GM19372 (cell line): ENCODE measurements around the gene ARL16.

Source experiments
- ATAC-seq: cut with Tn5 transposase; IDR thresholded peaks from one replicate; pipeline ENCODE4 v1.9.1; 2021; ENCODE audit warnings: mild to moderate bottlenecking, low read depth, moderate library complexity; ENCODE audit not compliant: unreplicated experiment

Gene ARL16

GRCh38 chr17:81648013-81648706, 35.4 kb downstream of the ARL16 start:
- no peak for ATAC-seq

DNA sequence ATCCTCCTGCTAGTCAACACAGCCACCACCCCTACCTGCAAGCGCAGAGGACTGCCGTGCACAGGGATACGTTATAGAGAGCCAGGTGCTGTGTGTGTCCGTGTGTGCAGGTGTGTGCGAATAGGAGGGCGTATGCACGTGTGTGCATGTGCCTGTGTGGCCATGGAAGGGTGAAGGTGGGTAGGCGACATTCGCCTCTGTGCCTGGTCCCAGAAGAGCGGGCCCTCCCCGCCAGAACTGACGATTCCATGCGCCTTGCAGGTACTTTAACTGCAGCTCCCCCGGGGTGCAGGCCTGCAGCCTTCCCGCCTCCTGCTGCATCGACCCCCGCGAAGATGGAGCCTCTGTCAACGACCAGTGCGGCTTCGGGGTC, 36.0 kb downstream of the ARL16 start:
- ATAC-seq: no peak

GRCh38 chr17:81646869-81647600, 36.6 kb downstream of the ARL16 start:
- ATAC-seq: no peak

DNA sequence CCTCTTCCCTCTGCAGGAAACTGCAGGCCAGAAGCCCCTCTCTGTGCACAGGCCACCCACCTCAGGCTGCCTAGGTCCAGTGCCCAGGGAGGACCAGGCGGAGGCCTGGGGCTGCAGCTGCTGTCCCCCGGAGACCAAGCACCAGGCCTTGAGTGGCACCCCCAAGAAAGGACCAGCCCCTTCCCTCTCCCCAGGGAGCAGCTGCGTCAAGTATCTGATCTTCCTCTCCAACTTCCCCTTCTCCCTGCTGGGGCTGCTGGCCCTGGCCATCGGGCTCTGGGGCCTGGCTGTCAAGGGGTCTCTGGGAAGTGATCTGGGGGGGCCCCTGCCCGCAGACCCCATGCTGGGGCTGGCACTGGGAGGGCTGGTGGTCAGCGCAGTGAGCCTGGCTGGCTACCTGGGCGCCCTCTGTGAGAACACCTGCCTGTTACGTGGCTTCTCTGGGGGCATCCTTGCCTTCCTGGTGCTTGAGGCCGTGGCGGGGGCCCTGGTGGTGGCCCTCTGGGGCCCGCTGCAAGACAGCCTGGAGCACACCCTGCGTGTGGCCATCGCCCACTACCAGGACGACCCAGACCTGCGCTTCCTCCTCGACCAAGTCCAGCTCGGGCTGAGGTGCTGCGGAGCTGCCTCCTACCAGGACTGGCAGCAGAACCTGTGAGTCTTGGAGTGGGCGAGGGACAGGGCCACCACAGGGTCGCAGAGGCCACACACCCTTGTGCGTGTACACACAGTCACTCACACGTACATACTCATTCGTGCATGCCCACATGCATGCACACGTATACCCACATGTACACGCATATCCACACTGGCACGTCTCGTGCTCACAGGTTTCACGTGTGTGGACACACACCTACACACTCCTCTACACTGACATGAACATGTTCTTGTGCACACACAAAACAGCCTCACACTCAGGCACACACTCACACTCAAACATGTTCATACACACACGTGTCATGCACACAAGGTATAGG, 38.3 kb downstream of the ARL16 start:
- no peak for ATAC-seq

DNA sequence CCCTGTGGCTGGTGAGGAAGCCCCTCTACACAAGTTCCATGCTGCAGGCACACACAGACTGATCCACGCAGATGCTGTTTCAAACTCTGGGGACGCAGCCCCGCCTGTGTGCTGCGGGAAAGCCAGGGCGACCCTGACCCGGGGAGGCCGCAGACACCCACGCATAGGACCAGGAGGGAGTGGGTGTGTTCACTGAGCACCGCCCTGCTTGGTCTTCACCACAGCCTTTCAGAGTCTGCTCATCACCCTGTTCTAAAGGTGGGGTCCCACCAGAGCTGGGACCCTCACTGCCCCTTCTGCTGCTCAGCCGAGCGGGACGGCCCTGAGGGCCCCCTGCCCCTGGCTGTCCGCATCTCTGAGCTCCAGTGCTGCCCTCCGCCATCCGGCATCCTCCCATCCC, 39.1 kb downstream of the ARL16 start:
- ATAC-seq: no peak

GRCh38 chr17:81641825-81642489, 41.6 kb downstream of the ARL16 start:
- ATAC-seq: no peak

- ATAC-seq: no peak
These were observed 43.6 kb downstream of the ARL16 start for GRCh38 chr17:81640011-81640410.

DNA sequence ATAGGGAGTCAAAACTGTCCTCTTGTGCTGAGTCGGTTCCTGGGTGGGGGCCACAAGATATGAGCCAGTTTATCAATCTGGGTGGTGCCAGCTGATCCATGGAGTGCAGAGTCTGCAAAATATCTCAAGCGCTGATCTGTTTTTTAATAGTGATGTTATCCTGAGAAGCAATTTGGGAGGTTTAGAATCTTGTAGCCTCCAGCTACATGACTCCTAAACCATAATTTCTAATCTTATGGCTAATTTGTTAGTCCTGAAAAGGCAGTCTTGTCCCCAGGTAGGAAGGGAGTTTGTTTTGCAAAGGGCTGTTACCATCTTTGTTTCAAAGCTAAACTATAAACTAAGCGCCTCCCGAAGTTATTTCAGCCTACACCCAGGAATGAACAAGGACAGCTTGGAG, 44.9 kb downstream of the ARL16 start:
- no peak for ATAC-seq

DNA sequence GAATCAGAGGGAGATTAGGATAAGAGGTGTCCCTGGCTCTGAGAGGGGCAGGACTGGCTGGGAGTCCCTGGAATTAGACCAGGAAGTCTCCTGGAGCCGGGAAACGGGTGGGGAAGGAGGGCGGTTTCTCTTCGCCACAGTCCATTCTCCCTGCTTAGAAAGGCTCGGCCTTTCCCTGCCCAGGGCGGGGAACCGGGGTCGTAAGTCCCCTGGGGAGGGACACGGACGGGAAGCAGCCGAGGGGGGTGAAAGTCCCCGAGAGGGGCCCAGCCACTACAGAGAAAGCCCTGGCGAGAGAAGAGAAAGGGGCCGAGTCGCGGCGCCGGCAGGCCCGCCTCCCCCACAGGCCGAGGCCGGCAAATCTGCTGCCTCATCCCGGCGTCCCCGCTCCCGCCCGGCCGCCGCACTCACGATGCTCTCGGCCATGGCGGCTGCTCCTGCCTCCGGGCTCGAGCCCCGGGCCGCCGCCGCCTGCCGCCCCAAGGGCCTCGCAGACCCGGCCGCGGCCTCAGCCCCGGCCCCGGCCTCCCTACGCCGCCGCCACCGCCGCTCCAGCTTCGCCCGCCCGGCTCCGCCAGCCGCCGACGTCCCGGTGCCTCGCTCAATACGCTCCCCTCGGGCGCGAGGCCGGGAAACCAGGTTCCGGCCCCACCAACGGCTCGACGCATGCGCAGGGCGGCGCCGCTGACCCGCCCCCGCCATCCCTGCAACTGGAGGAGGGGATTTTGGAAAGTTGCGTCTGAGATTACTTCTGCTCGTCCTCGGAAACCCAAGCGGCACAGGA, 46.9 kb downstream of the ARL16 start, which contains the start of the genes NPLOC4 and TSPAN10:
TSS of gene NPLOC4 (minus strand) at position 608 of the 784 bp plus-strand sequence. CDS start at position 426, 182 bp downstream.
TSS of gene TSPAN10 (plus strand) at position 692 of the 784 bp plus-strand sequence. CDS start 5,217 bp downstream, outside the sequence.
- ATAC-seq: peak; percentile 93

- no peak for ATAC-seq
These were observed 47.6 kb downstream of the ARL16 start for GRCh38 chr17:81635973-81636504.

DNA sequence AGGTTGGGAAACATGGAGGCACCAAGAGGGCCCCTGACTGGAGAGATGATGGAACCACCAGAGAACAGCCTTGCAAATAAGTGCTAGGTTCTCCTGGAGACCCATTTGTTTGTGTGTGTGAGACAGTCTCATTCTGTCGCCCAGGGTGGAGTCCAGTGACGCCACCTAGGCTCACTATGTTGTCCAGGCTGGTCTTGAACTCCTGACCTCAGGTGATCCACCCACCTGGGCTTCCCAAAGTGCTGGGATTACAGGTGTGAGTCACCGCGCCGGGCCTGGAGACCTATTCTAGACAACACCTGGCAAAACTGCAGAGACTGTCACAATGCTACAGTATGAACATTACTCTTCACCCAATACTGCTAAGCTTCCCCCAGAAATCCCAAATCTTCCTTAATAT, 48.2 kb downstream of the ARL16 start:
- no peak for ATAC-seq

- no peak for ATAC-seq
These were observed 52.1 kb downstream of the ARL16 start for GRCh38 chr17:81631482-81631881.
